ENCODE measurements around the gene BMAL1. TPM values are rescaled to one million over a fixed set of nuclear protein-coding genes. Genes with fewer than 3 reads are reported as not detected.

BMAL1 gene
- total RNA-seq, 2 experiments from 2014 or later, result 71.3 to 73.3 TPM

DNA sequence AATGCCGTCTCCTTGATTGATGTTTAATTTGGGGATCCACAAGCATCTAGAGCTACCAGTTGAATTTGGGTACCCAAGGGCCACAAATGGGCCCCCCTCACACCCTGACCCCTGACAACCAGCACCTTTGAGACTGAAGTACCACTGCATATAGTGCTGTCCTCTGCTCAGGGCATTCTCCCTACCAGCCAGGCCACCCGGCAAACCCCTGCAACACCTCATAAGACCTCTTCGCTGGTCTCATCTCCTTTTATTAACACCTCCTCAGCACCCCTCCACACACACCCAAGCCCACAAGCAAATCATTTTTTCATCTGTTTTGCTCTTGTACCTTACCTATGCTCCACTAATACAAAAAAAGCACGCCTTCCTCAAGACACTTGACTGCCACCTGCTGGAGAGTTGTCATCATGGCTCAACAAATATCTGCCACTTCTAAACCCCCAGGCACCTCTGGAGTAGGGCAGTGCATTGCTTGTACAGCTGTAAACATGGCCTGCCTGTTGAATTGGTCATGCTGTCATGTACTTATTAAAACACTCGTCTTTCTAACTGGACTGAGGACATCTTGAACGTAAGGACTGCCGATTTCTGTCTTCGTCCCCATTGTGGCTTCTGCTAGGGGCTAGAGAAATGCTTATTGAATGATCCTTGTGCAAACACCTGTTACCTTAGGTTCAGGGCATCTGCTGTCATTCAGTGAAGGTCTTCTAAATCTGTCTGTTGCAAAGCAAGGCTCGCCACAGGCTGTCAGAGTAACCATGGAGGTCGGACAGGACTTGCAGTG is 66.5 kb downstream of the BMAL1 start:
- H3K27me3 ChIP-seq (ENCODE audit: control insufficient read depth in 1 of 2, insufficient read depth in 2 of 2, low read length in 2 of 2), result no peaks in the 10 kb centered on the region
- peaks cover 63% of the 10 kb centered on the region for H3K4me1 Mint-ChIP-seq (ENCODE audit: low read depth)
- peaks cover 11% of the 10 kb centered on the region for H3K36me3 ChIP-seq (ENCODE audit: insufficient read depth, low read length)
- no peaks in the 10 kb centered on the region for H3K27me3 Mint-ChIP-seq
- no peaks in the 10 kb centered on the region for H3K9me3 ChIP-seq (ENCODE audit: control insufficient read depth in 1 of 2, insufficient read depth in 1 of 2, low read length in 2 of 2)
- no peak overlapping the region for H3K27ac ChIP-seq (ENCODE audit: low read depth in 1 of 2, low read length in 2 of 2)
- intact Hi-C loops (cut with DNase I, micrococcal nuclease), result loop anchor here (1.0 to 5.0 kb wide), 7 partner anchors 62 to 1013 kb away; no protein-coding TSS in a partner anchor
- POLR2A ChIA-PET, result no interaction called here
- no peaks in the 10 kb centered on the region for H3K9me3 Mint-ChIP-seq
- H3K4me3 ChIP-seq (ENCODE audit: low read length), result no peak overlapping the region
- peak; percentile 54 to 84 (median 68) for DNase-seq
- no peak overlapping the region for H3K4me3 Mint-ChIP-seq
- peaks cover 11% of the 10 kb centered on the region for H3K36me3 Mint-ChIP-seq (ENCODE audit: low read depth)
- TF ChIP-seq, protein P1, sequence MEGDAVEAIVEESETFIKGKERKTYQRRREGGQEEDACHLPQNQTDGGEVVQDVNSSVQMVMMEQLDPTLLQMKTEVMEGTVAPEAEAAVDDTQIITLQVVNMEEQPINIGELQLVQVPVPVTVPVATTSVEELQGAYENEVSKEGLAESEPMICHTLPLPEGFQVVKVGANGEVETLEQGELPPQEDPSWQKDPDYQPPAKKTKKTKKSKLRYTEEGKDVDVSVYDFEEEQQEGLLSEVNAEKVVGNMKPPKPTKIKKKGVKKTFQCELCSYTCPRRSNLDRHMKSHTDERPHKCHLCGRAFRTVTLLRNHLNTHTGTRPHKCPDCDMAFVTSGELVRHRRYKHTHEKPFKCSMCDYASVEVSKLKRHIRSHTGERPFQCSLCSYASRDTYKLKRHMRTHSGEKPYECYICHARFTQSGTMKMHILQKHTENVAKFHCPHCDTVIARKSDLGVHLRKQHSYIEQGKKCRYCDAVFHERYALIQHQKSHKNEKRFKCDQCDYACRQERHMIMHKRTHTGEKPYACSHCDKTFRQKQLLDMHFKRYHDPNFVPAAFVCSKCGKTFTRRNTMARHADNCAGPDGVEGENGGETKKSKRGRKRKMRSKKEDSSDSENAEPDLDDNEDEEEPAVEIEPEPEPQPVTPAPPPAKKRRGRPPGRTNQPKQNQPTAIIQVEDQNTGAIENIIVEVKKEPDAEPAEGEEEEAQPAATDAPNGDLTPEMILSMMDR (IDR thresholded peaks at IDR 0.05), result peak; percentile 85
- CTCF ChIA-PET, result interaction anchor here (1.9 kb wide), 1 partner anchor 9 kb away, joined by 11 read pairs; no protein-coding TSS in a partner anchor
- ATAC-seq (ENCODE audit: poor library complexity), result peak; percentile 72
- H3K27ac Mint-ChIP-seq, result peak overlapping the region; percentile 0
- peaks cover 42% of the 10 kb centered on the region for H3K4me1 ChIP-seq (ENCODE audit: insufficient read depth, low read length)

DNA sequence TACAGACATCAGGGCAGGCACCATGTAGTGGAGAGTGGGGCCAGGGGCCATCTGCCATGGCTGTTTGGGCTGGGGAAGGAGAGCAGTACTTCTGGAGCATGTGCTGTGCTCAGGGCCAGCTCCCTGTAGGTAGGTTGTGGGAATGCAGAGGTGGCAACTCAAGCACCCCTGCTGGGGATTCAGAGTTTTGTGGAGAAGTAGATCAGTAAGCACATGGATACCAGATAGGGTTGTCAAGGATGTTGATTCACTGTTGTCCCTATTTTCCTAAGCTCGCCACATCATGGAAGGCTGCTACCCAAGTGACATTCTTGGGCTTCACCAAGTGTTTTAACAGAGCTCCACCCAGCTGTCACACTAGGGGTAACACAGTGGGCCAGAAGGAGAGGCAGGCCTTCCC is 67.2 kb downstream of the BMAL1 start:
- Histone ChIP-seq H3K4me1 (ENCODE audit: insufficient read depth, low read length) (peaks cover 36% of the 10 kb centered on the region), H3K27ac (ENCODE audit: low read depth in 1 of 2, low read length in 2 of 2) (no peak overlapping the region), H3K36me3 (ENCODE audit: insufficient read depth, low read length) (peaks cover 16% of the 10 kb centered on the region), H3K27me3 (ENCODE audit: control insufficient read depth in 1 of 2, insufficient read depth in 2 of 2, low read length in 2 of 2) (no peaks in the 10 kb centered on the region), H3K9me3 (ENCODE audit: control insufficient read depth in 1 of 2, insufficient read depth in 1 of 2, low read length in 2 of 2) (no peaks in the 10 kb centered on the region), H3K4me3 (ENCODE audit: low read length) (no peak overlapping the region)
- ChIA-PET POLR2A (no interaction called here), CTCF (interaction anchor here (1.9 kb wide), 1 partner anchor 10 kb away, joined by 11 read pairs; no protein-coding TSS in a partner anchor)
- ATAC-seq (ENCODE audit: poor library complexity) (no peak), DNase-seq (no peak)
- Mint-ChIP-seq H3K36me3 (ENCODE audit: low read depth) (peaks cover 17% of the 10 kb centered on the region), H3K9me3 (no peaks in the 10 kb centered on the region), H3K27ac (no peak overlapping the region), H3K4me1 (ENCODE audit: low read depth) (peaks cover 62% of the 10 kb centered on the region), H3K4me3 (no peak overlapping the region), H3K27me3 (no peaks in the 10 kb centered on the region)
- intact Hi-C loops (cut with DNase I, micrococcal nuclease), result loop anchor here (1.0 to 5.0 kb wide), 7 partner anchors 63 to 1014 kb away; no protein-coding TSS in a partner anchor
- TF ChIP-seq, protein P1 (IDR thresholded peaks at IDR 0.05), result no peak

DNA sequence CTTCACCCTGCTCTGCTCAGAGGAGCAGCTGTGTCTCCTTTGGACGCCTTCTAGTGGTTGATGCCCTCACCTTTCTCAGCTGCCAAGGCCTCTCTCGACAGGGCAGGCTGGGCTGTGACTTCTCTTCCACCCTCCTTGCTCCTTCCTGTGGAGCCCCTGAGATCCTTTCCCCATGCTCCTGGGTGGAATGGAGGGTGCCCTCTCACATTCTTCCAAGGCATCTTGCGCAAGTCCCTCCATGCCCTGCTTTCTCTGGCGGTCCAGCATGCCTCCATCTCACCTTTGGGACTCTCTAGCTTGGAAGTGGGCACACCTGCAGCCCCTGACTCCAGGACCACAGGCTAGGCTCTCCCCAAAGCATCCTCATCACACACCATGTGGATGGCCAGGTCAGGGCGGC is 68.9 kb downstream of the BMAL1 start:
- TF ChIP-seq, protein P1 (IDR thresholded peaks at IDR 0.05), result no peak
- H3K36me3 ChIP-seq (ENCODE audit: insufficient read depth, low read length), result peaks cover 29% of the 10 kb centered on the region
- intact Hi-C loops (cut with DNase I, micrococcal nuclease), result no loop called here
- ChIA-PET POLR2A (no interaction called here), CTCF (no interaction called here)
- H3K9me3 ChIP-seq (ENCODE audit: control insufficient read depth in 1 of 2, insufficient read depth in 1 of 2, low read length in 2 of 2), result no peaks in the 10 kb centered on the region
- no peak for DNase-seq
- ATAC-seq (ENCODE audit: poor library complexity), result no peak
- Mint-ChIP-seq H3K27me3 (no peaks in the 10 kb centered on the region), H3K9me3 (no peaks in the 10 kb centered on the region), H3K27ac (no peak overlapping the region), H3K4me3 (no peak overlapping the region), H3K4me1 (ENCODE audit: low read depth) (peaks cover 46% of the 10 kb centered on the region), H3K36me3 (ENCODE audit: low read depth) (peaks cover 25% of the 10 kb centered on the region)
- H3K4me1 ChIP-seq (ENCODE audit: insufficient read depth, low read length), result peaks cover 27% of the 10 kb centered on the region
- no peak overlapping the region for H3K4me3 ChIP-seq (ENCODE audit: low read length)
- no peaks in the 10 kb centered on the region for H3K27me3 ChIP-seq (ENCODE audit: control insufficient read depth in 1 of 2, insufficient read depth in 2 of 2, low read length in 2 of 2)
- no peak overlapping the region for H3K27ac ChIP-seq (ENCODE audit: low read depth in 1 of 2, low read length in 2 of 2)

All from CD4-positive, alpha-beta T cell (primary cell).